K562 (cell line): ENCODE data around the gene MAK. TPM values are rescaled to one million over a fixed set of nuclear protein-coding genes. Genes with fewer than 3 reads are reported as not detected.

Experiments used
- ARNT ChIP-seq, 2 experiments: fragments of 450-650 bp; IDR thresholded peaks; 2 replicates each; pipeline ENCODE4 v1.6.1; 2016; ENCODE audit warnings: mild to moderate bottlenecking in 1 of 2
- CEBPG ChIP-seq, 3 experiments: fragments of 200-800 bp in 1 of 3; sonication (Bioruptor generic) in 1 of 3; sonication (generic) in 1 of 3; formaldehyde crosslinking in 1 of 3; IDR thresholded peaks in 2 of 3; conservative IDR thresholded peaks in 1 of 3; 2 replicates each; pipeline versions ENCODE4 v1.6.1 to v1.8.0; 2016 to 2022; ENCODE audit warnings: missing compliant biosample characterization in 2 of 3, missing genetic modification characterization in 2 of 3, mild to moderate bottlenecking in 1 of 3, missing genetic modification reagents in 1 of 3
- ELK1 ChIP-seq: sonication (generic); formaldehyde crosslinking; IDR thresholded peaks from 2 replicates; pipeline ENCODE4 v1.8.1; 2022; ENCODE audit warnings: missing genetic modification reagents
- EZH2 ChIP-seq: IDR thresholded peaks from 2 replicates; pipeline ENCODE4 v1.6.1; 2012; ENCODE audit warnings: low read depth, mild to moderate bottlenecking, inconsistent platforms, low read length, borderline replicate concordance
- GABPB2 ChIP-seq: fragments of 250-450 bp; sonication (Bioruptor Pico); conservative IDR thresholded peaks from 2 replicates; pipeline ENCODE4 v1.5.1; 2021; ENCODE audit warnings: mild to moderate bottlenecking
- HOXB6 ChIP-seq: fragments of 250-450 bp; sonication (Bioruptor Pico); IDR thresholded peaks from 2 replicates; pipeline ENCODE4 v1.5.1; 2022; ENCODE audit warnings: mild to moderate bottlenecking, borderline replicate concordance
- NCOA1 ChIP-seq: fragments of 450-650 bp; IDR thresholded peaks from 2 replicates; pipeline ENCODE4 v1.6.1; 2016; ENCODE audit warnings: low read depth
- NFE2L1 ChIP-seq: fragments of 450-650 bp; IDR thresholded peaks from 2 replicates; pipeline ENCODE4 v1.6.1; 2016; ENCODE audit warnings: missing genetic modification characterization, low read depth, mild to moderate bottlenecking, missing compliant biosample characterization, moderate library complexity, borderline replicate concordance
- RBM22 ChIP-seq: fragments of 200-400 bp; formaldehyde crosslinking; IDR thresholded peaks from 2 replicates; pipeline ENCODE4 v1.6.1; 2018; ENCODE audit warnings: low read length, low read depth; ENCODE audit not compliant: poor library complexity, severe bottlenecking
- SUPT5H ChIP-seq: fragments of 450-650 bp; IDR thresholded peaks from 2 replicates; pipeline ENCODE4 v1.6.1; 2016
- TEAD1 ChIP-seq, 2 experiments: fragments of 450-650 bp in 1 of 2; sonication (generic) in 1 of 2; formaldehyde crosslinking; IDR thresholded peaks; 2 replicates each; pipeline versions ENCODE4 v1.4.0 to v1.8.0; 2020 to 2022; ENCODE audit warnings: mild to moderate bottlenecking in 2 of 2, missing genetic modification reagents in 1 of 2
- TGIF2 ChIP-seq: sonication (generic); formaldehyde crosslinking; IDR thresholded peaks from 2 replicates; pipeline ENCODE4 v1.8.1; 2022; ENCODE audit warnings: mild to moderate bottlenecking, missing genetic modification reagents, moderate library complexity
- ZNF133 ChIP-seq: fragments of 250-450 bp; sonication (Bioruptor Pico); IDR thresholded peaks from 2 replicates; pipeline ENCODE4 v1.4.0; 2020; ENCODE audit warnings: mild to moderate bottlenecking
- ZNF354B ChIP-seq: fragments of 250-450 bp; sonication (Bioruptor Pico); IDR thresholded peaks from 2 replicates; pipeline ENCODE4 v1.4.0; 2020
- ZNF551 ChIP-seq: fragments of 250-450 bp; sonication (Bioruptor Pico); IDR thresholded peaks from 2 replicates; pipeline ENCODE4 v1.5.0; 2021; ENCODE audit warnings: mild to moderate bottlenecking, moderate library complexity
- ZNF57 ChIP-seq: fragments of 450-650 bp; formaldehyde crosslinking; IDR thresholded peaks from 2 replicates; pipeline ENCODE4 v1.4.0; 2020; ENCODE audit warnings: mild to moderate bottlenecking, moderate library complexity
- ZNF695 ChIP-seq: fragments of 450-650 bp; formaldehyde crosslinking; IDR thresholded peaks from 2 replicates; pipeline ENCODE4 v1.4.0; 2020; ENCODE audit warnings: mild to moderate bottlenecking, moderate library complexity
- ZSCAN29 ChIP-seq: fragments of 450-650 bp; IDR thresholded peaks from 2 replicates; pipeline ENCODE4 v1.6.1; 2017
- ZSCAN32 ChIP-seq: fragments of 450-650 bp; formaldehyde crosslinking; IDR thresholded peaks from 2 replicates; pipeline ENCODE4 v1.4.0; 2020; ENCODE audit warnings: mild to moderate bottlenecking, moderate library complexity
- polyA plus RNA-seq, 8 experiments: library from polyadenylated mRNA; depleted of rRNA in 4 of 8; stranded (reverse) in 5 of 8; unstranded in 3 of 8; fragments of >200 nt; fragmentation: Nextera tagmentation in 2 of 8; fragmentation: Illumina TruSeq in 1 of 8; extraction: Ambion mirVana in 2 of 8; extraction: Trizol in 1 of 8; gene quantifications; 2 replicates each; pipeline versions ENCODE4 v1.2.1 to v1.2.3, GENCODE V29; 2011 to 2014; ENCODE audit warnings: inconsistent platforms in 1 of 8, missing spikeins in 1 of 8
- total RNA-seq, 7 experiments: library from RNA; depleted of rRNA in 6 of 7; stranded (reverse); fragments of >200 nt in 6 of 7; fragmentation: Illumina TruSeq in 2 of 7; extraction: Trizol in 2 of 7; gene quantifications; 2 replicates each; pipeline versions ENCODE4 v1.2.1 to v1.2.3, GENCODE V29; 2011 to 2021; ENCODE audit warnings: low replicate concordance in 1 of 7
- TF ChIP-seq, protein P1 (sequence below): fragments of 450-650 bp; IDR thresholded peaks from 2 replicates; pipeline ENCODE4 v1.6.1; 2018; ENCODE audit warnings: mild to moderate bottlenecking, low read depth; ENCODE audit not compliant: partially characterized antibody
- TF ChIP-seq, protein P2 (sequence below): sonication (generic); formaldehyde crosslinking; IDR thresholded peaks from 2 replicates; pipeline ENCODE4 v1.8.0; 2022; ENCODE audit warnings: mild to moderate bottlenecking, low read depth, missing genetic modification reagents

Gene MAK
- total and polyA plus RNA-seq, 9 of the 15 experiments (the other 6 are each of a cell fraction or from before 2014, with no cell fraction given), result 0.25 to 1.1 (median 0.53) TPM

GRCh38 chr6:10886691-10887502 lies 48.6 kb upstream of the MAK start, which contains the start of gene SYCP2L (continued):
- TF ChIP-seq NFE2L1 (no peak), ZNF133 (no peak), ARNT (IDR thresholded peaks at IDR 0.05) (peak in 1 of 2 experiments; percentile 71; a peak in 2 of 4 replicates), TGIF2 (CRISPR knock-in tag) (no peak), ZSCAN32 (CRISPR knock-in tag) (peak; percentile 29; the same call in 1 of the 2 replicates), ELK1 (CRISPR knock-in tag) (no peak), ZNF354B (no peak), CEBPG (CRISPR knock-in tag; IDR thresholded peaks at IDR 0.05) (peak; percentile 30; the same call in 1 of the 2 replicates), CEBPG (tag; conservative IDR thresholded peaks at IDR 0.05 in 1 of 2, IDR thresholded peaks at IDR 0.05 in 1 of 2) (peak in 1 of 2 experiments; percentile 79; a peak in 2 of 4 replicates), GABPB2 (CRISPR knock-in tag) (no peak), HOXB6 (CRISPR knock-in tag) (no peak), ZNF551 (no peak), EZH2 (no peak), ZNF695 (CRISPR knock-in tag) (no peak), TEAD1 (CRISPR knock-in tag; IDR thresholded peaks at IDR 0.05) (peak in 1 of 2 experiments; percentile 80; a peak in 3 of 4 replicates), RBM22 (no peak), ZSCAN29 (peak; percentile 68; the same call in 1 of the 2 replicates), SUPT5H (peak; percentile 94), NCOA1 (no peak), ZNF57 (CRISPR knock-in tag) (no peak)
- TF ChIP-seq, protein P1, sequence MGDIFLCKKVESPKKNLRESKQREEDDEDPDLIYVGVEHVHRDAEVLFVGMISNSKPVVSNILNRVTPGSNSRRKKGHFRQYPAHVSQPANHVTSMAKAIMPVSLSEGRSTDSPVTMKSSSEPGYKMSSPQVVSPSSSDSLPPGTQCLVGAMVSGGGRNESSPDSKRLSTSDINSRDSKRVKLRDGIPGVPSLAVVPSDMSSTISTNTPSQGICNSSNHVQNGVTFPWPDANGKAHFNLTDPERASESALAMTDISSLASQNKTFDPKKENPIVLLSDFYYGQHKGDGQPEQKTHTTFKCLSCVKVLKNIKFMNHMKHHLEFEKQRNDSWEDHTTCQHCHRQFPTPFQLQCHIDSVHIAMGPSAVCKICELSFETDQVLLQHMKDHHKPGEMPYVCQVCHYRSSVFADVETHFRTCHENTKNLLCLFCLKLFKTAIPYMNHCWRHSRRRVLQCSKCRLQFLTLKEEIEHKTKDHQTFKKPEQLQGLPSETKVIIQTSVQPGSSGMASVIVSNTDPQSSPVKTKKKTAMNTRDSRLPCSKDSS, result no peak
- TF ChIP-seq, protein P2, sequence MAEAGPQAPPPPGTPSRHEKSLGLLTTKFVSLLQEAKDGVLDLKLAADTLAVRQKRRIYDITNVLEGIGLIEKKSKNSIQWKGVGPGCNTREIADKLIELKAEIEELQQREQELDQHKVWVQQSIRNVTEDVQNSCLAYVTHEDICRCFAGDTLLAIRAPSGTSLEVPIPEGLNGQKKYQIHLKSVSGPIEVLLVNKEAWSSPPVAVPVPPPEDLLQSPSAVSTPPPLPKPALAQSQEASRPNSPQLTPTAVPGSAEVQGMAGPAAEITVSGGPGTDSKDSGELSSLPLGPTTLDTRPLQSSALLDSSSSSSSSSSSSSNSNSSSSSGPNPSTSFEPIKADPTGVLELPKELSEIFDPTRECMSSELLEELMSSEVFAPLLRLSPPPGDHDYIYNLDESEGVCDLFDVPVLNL, result no peak; the same call in 1 of the 2 replicates
